HepG2 (cell line): ENCODE results near the gene CUL4A. TPM values are rescaled to one million over a fixed set of nuclear protein-coding genes. Genes with fewer than 3 reads are reported as not detected.

Experiments
- ATF4 ChIP-seq, 2 experiments: fragments of 450-650 bp in 1 of 2; sonication (generic) in 1 of 2; formaldehyde crosslinking; IDR thresholded peaks; 2 replicates each; pipeline versions ENCODE4 v1.5.0 to v1.8.0; 2020 to 2022; ENCODE audit warnings: mild to moderate bottlenecking in 1 of 2, missing genetic modification reagents in 1 of 2
- CCDC6 ChIP-seq: sonication (generic); formaldehyde crosslinking; IDR thresholded peaks from 2 replicates; pipeline ENCODE4 v1.8.1; 2022; ENCODE audit warnings: mild to moderate bottlenecking, missing genetic modification reagents, moderate library complexity
- CEBPB ChIP-seq: IDR thresholded peaks from 2 replicates; pipeline ENCODE4 v1.6.1; 2011; ENCODE audit warnings: low read depth, low read length, improper control_type of control experiment, borderline replicate concordance
- DNMT1 ChIP-seq: sonication (generic); formaldehyde crosslinking; IDR thresholded peaks from 2 replicates; pipeline ENCODE4 v1.5.1; 2020; ENCODE audit warnings: mild to moderate bottlenecking, missing genetic modification reagents
- GPN1 ChIP-seq: sonication (generic); formaldehyde crosslinking; IDR thresholded peaks from 2 replicates; pipeline ENCODE4 v1.5.1; 2020; ENCODE audit warnings: missing genetic modification reagents, borderline replicate concordance
- HNRNPUL1 ChIP-seq: fragments of 200-400 bp; formaldehyde crosslinking; IDR thresholded peaks from 2 replicates; pipeline ENCODE4 v1.6.1; 2017; ENCODE audit warnings: low read depth, mild to moderate bottlenecking, low read length, moderate library complexity
- SALL2 ChIP-seq: sonication (generic); formaldehyde crosslinking; IDR thresholded peaks from 2 replicates; pipeline ENCODE4 v1.8.1; 2023; ENCODE audit warnings: mild to moderate bottlenecking, missing genetic modification reagents, inconsistent platforms
- SIN3A ChIP-seq: IDR thresholded peaks from 2 replicates; pipeline ENCODE4 v1.6.1; 2011; ENCODE audit warnings: low read depth, mild to moderate bottlenecking, control low read depth, low read length, borderline replicate concordance
- SMAD9 ChIP-seq: sonication (generic); formaldehyde crosslinking; IDR thresholded peaks from 2 replicates; pipeline ENCODE4 v1.5.1; 2020; ENCODE audit warnings: mild to moderate bottlenecking, missing genetic modification reagents
- SNAPC4 ChIP-seq: sonication (generic); formaldehyde crosslinking; IDR thresholded peaks from 2 replicates; pipeline ENCODE4 v1.4.0; 2020; ENCODE audit warnings: mild to moderate bottlenecking, missing genetic modification reagents
- SP5 ChIP-seq: IDR thresholded peaks from 2 replicates; pipeline ENCODE4 v1.6.1; 2016; ENCODE audit warnings: low read depth, borderline replicate concordance
- TBP ChIP-seq: sonication (generic); formaldehyde crosslinking; IDR thresholded peaks from 2 replicates; pipeline ENCODE4 v1.5.0; 2020; ENCODE audit warnings: missing genetic modification reagents
- ZBED4 ChIP-seq: sonication (generic); formaldehyde crosslinking; IDR thresholded peaks from 2 replicates; pipeline ENCODE4 v1.4.0; 2020; ENCODE audit warnings: missing genetic modification reagents, borderline replicate concordance
- ZBTB2 ChIP-seq: sonication (generic); formaldehyde crosslinking; IDR thresholded peaks from 2 replicates; pipeline ENCODE4 v1.8.0; 2022; ENCODE audit warnings: low read depth, missing genetic modification reagents
- ZBTB7B ChIP-seq: sonication (generic); formaldehyde crosslinking; IDR thresholded peaks from 2 replicates; pipeline ENCODE4 v1.4.0; 2020; ENCODE audit warnings: missing genetic modification reagents
- ZFP1 ChIP-seq: IDR thresholded peaks from 2 replicates; pipeline ENCODE4 v1.6.1; 2016
- ZFP36 ChIP-seq: fragments of 150-350 bp; IDR thresholded peaks from 2 replicates; pipeline ENCODE4 v1.6.1; 2018; ENCODE audit warnings: borderline replicate concordance, low read length, low read depth; ENCODE audit not compliant: partially characterized antibody
- ZNF264 ChIP-seq: sonication (generic); formaldehyde crosslinking; IDR thresholded peaks from 2 replicates; pipeline ENCODE4 v1.4.0; 2020; ENCODE audit warnings: missing genetic modification reagents
- ZNF788 ChIP-seq: sonication (generic); formaldehyde crosslinking; IDR thresholded peaks from 2 replicates; pipeline ENCODE4 v1.5.0; 2020; ENCODE audit warnings: mild to moderate bottlenecking, missing genetic modification reagents, borderline replicate concordance
- ZSCAN31 ChIP-seq: sonication (generic); formaldehyde crosslinking; IDR thresholded peaks from 2 replicates; pipeline ENCODE4 v1.5.0; 2020; ENCODE audit warnings: low read depth, mild to moderate bottlenecking, missing genetic modification reagents
- polyA plus RNA-seq, 8 experiments: library from polyadenylated mRNA; depleted of rRNA in 3 of 8; stranded (reverse) in 7 of 8; unstranded in 1 of 8; fragments of >200 nt; fragmentation: Illumina TruSeq in 4 of 8; extraction: Trizol in 4 of 8; gene quantifications; 2 replicates each; pipeline versions ENCODE4 v1.2.1 to v1.2.3, GENCODE V29; 2011 to 2016; ENCODE audit warnings: low read depth in 4 of 8, missing spikeins in 1 of 8, mixed read lengths in 1 of 8; ENCODE audit not compliant: insufficient read depth in 1 of 8
- total RNA-seq, 5 experiments: library from RNA; depleted of rRNA; stranded (reverse); fragments of >200 nt; fragmentation: Illumina TruSeq; extraction: Trizol; gene quantifications; 2 replicates each; pipeline ENCODE4 v1.2.3, GENCODE V29; 2016; ENCODE audit warnings: low read depth in 1 of 5

The CUL4A gene
- total and polyA plus RNA-seq, 2 of the 13 experiments (the other 11 are each of a cell fraction or from before 2014, with no cell fraction given): 51.2 to 75.3 TPM

GRCh38 chr13:113209336-113209758 is at the start of gene CUL4A (continued):
- TF ChIP-seq CEBPB (no peak), SALL2 (CRISPR knock-in tag) (no peak), ZNF788 (CRISPR knock-in tag) (0 out of 2 replicates have a peak, but pooled peaks have one; percentile 3), GPN1 (CRISPR knock-in tag) (no peak), SMAD9 (CRISPR knock-in tag) (no peak), ZFP36 (no peak), ZBTB2 (CRISPR knock-in tag) (peak; percentile 85), SNAPC4 (CRISPR knock-in tag) (no peak), TBP (CRISPR knock-in tag) (no peak), ATF4 (CRISPR knock-in tag; IDR thresholded peaks at IDR 0.05) (no peak; a peak in 1 of 4 replicates), CCDC6 (CRISPR knock-in tag) (0 out of 2 replicates have a peak, but pooled peaks have one; percentile 23), SP5 (CRISPR knock-in tag) (no peak), ZNF264 (CRISPR knock-in tag) (no peak), ZBTB7B (CRISPR knock-in tag) (no peak), ZFP1 (CRISPR knock-in tag) (no peak), ZBED4 (CRISPR knock-in tag) (0 out of 2 replicates have a peak, but pooled peaks have one; percentile 5), DNMT1 (CRISPR knock-in tag) (no peak), ZSCAN31 (no peak), SIN3A (peak; percentile 51; the same call in 1 of the 2 replicates), HNRNPUL1 (no peak)
